Kidney (tissue), 14 donors: ENCODE measurements around the gene IPPK. TPM values are rescaled to one million over a fixed set of nuclear protein-coding genes. Genes with fewer than 3 reads are reported as not detected.

Experiments
- DNase-seq, 5 donors: peaks; one replicate each; pipeline ENCODE4 v3.0.0-alpha.2; 2013 to 2020
- FAIRE-seq: peaks from 2 replicates; lab custom pipeline; 2012; peaks lifted over from hg19 to GRCh38; lab: Jason Lieb, UNC
- H3K27ac ChIP-seq, 2 donors: one replicate each; pipeline ENCODE4 v1.7.0; 2013; ENCODE audit warnings: low read depth in 2 of 2, low read length in 2 of 2, inconsistent platforms in 1 of 2
- H3K27me3 ChIP-seq: one replicate; pipeline ENCODE4 v1.7.1; 2013; ENCODE audit warnings: low read length, inconsistent platforms; ENCODE audit not compliant: control insufficient read depth, insufficient read depth
- H3K36me3 ChIP-seq, 3 donors: one replicate each; pipeline versions ENCODE4 v1.7.0 to v1.7.1; 2013; ENCODE audit warnings: low read length in 3 of 3, control low read depth in 1 of 3, inconsistent platforms in 1 of 3; ENCODE audit not compliant: insufficient read depth in 3 of 3, control insufficient read depth in 2 of 3
- H3K4me1 ChIP-seq, 3 donors: one replicate each; pipeline versions ENCODE4 v1.7.0 to v1.7.1; 2013; ENCODE audit warnings: low read length in 3 of 3, inconsistent platforms in 1 of 3, low read depth in 1 of 3; ENCODE audit not compliant: control insufficient read depth in 2 of 3, insufficient read depth in 2 of 3
- H3K4me3 ChIP-seq, 3 donors: one replicate each; pipeline versions ENCODE4 v1.7.0 to v1.8.1; 2013; ENCODE audit warnings: low read length in 3 of 3, control low read depth in 1 of 3, inconsistent platforms in 1 of 3
- H3K9ac ChIP-seq, 3 donors: one replicate each; pipeline versions ENCODE4 v1.7.0 to v1.7.1; 2013; ENCODE audit warnings: low read length in 3 of 3, control low read depth in 1 of 3, inconsistent platforms in 1 of 3
- H3K9me3 ChIP-seq, 3 donors: one replicate each; pipeline versions ENCODE4 v1.7.0 to v1.7.1; 2013; ENCODE audit warnings: low read length in 3 of 3, control low read depth in 1 of 3, inconsistent platforms in 1 of 3; ENCODE audit not compliant: control insufficient read depth in 2 of 3, insufficient read depth in 1 of 3
- intact Hi-C: fragments of 100-400 bp; cut with DNase I; formaldehyde crosslinking; loops from one replicate; pipeline ENCODE4 v1.11.1; 2022
- polyA plus RNA-seq: library from polyadenylated mRNA; stranded (reverse); fragments of 350-450 nt; fragmentation: Illumina TruSeq; extraction: RNeasy Lipid Tissue Mini Kit (QIAGEN cat#74804); gene quantifications from one replicate; pipeline ENCODE4 v1.2.3, GENCODE V29; 2014; ENCODE audit warnings: low read depth, low replicate concordance; ENCODE audit not compliant: insufficient read depth
- total RNA-seq: library from RNA; stranded (reverse); fragmentation: NEBNext Ultra II Directional; extraction: Animal tissue kit (Norgen Biotek cat#: 25700); gene quantifications from one replicate; pipeline ENCODE4 v1.2.1, GENCODE V29; 2021
- TF ChIP-seq, protein P1 (sequence below): IDR thresholded peaks from 3 replicates; pipeline ENCODE4 v1.5.1; 2012; ENCODE audit warnings: mild to moderate bottlenecking, moderate library complexity, borderline replicate concordance; ENCODE audit not compliant: insufficient read depth; ENCODE audit errors: extremely low read depth
- donor health status: control.
- donor health status: control.
- donor health status: control.
- donor health status: control.
- donor health status: control.
- donor health status: DM: yes; HTN: yes; CAD: no.
- donor health status: Normal renal cell carcinoma (clear cell type).

Gene IPPK
- total and polyA plus RNA-seq, 2 donors from 2014 or later, result 7.3 to 10.2 TPM

DNA sequence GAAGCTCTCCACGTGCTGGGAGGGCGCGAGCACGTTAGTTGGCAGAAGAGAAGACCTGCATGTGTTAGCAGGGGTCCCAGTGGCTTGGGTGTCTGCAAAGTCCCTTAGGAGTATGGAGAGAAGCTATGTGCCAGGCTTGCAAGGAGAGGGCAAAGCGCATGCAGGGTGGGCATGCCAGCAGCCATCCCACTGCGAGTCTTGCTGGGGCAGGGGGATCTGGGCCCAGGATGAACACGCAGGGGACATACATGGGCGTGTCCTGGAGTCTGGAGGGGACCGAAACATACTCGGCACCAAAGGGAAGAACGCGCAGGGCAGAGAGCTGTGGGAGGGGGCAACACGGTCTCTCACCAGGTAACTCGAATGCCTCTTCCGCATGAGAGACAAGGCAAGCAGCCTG is 43.6 kb upstream of the IPPK start:
- DNase-seq (no peak), FAIRE-seq (no peak)

DNA sequence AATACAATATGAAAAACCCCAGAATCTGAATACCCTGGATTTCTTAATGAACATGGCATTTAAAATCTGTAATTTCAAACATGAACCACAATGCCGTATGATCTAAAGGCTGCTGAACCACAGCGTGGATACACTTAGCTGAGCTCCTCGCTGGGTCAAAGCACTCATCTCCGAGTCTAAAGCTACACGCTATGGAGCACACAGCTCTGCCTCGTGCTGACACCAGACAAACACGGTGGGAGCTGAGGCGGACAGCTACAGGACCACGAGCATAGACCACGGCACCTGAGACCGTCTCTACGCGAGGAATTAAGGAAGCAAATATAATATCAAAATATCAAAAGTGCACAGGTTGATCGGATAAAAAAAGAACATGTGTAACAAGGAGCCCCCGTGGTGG is 42.8 kb upstream of the IPPK start:
- Histone ChIP-seq H3K9ac (no peak overlapping the region), H3K4me1 (no peaks in the 10 kb centered on the region), H3K36me3 (peaks cover 0 to 55% (median 40%) of the 10 kb centered on the region in 3 donors), H3K4me3 (no peak overlapping the region), H3K27me3 (no peaks in the 10 kb centered on the region), H3K9me3 (no peaks in the 10 kb centered on the region), H3K27ac (no peak overlapping the region)
- intact Hi-C loops, result no loop called here
- FAIRE-seq (no peak), DNase-seq (no peak)
- TF ChIP-seq, protein P1, sequence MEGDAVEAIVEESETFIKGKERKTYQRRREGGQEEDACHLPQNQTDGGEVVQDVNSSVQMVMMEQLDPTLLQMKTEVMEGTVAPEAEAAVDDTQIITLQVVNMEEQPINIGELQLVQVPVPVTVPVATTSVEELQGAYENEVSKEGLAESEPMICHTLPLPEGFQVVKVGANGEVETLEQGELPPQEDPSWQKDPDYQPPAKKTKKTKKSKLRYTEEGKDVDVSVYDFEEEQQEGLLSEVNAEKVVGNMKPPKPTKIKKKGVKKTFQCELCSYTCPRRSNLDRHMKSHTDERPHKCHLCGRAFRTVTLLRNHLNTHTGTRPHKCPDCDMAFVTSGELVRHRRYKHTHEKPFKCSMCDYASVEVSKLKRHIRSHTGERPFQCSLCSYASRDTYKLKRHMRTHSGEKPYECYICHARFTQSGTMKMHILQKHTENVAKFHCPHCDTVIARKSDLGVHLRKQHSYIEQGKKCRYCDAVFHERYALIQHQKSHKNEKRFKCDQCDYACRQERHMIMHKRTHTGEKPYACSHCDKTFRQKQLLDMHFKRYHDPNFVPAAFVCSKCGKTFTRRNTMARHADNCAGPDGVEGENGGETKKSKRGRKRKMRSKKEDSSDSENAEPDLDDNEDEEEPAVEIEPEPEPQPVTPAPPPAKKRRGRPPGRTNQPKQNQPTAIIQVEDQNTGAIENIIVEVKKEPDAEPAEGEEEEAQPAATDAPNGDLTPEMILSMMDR, result no peak

More for the DNA sequence above, 43.6 kb upstream of the IPPK start:
- TF ChIP-seq, protein P1, result no peak
- intact Hi-C loops, result no loop called here
- H3K27ac ChIP-seq, result no peak overlapping the region
- H3K36me3 ChIP-seq, result peaks cover 0 to 62% (median 41%) of the 10 kb centered on the region in 3 donors
- H3K9ac ChIP-seq, result no peak overlapping the region
- no peak overlapping the region for H3K4me3 ChIP-seq
- no peaks in the 10 kb centered on the region for H3K9me3 ChIP-seq
- no peaks in the 10 kb centered on the region for H3K4me1 ChIP-seq
- no peaks in the 10 kb centered on the region for H3K27me3 ChIP-seq

DNA sequence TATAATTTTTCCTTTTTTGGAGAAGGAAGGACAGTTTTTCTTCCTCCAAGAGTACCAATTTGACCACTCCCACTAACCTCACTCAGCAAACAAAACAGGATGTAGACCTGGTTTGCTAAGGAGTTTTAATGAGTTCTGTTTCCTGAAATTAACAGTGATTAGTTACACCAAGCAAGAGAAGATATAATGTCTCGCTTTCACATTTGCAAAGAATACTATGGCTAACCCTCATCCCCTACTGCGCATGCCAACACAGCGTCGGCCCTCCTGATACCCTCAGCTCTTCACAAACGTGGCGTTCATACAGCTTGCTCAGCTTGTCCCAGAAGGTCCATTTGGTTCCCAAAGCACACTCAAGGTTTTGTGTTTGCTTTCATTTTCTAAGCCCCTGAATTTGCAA is 41.9 kb upstream of the IPPK start:
- Histone ChIP-seq H3K27me3 (no peaks in the 10 kb centered on the region), H3K9ac (no peak overlapping the region), H3K4me3 (no peak overlapping the region), H3K4me1 (no peaks in the 10 kb centered on the region), H3K9me3 (no peaks in the 10 kb centered on the region), H3K36me3 (peaks cover 0 to 46% (median 32%) of the 10 kb centered on the region in 3 donors), H3K27ac (no peak overlapping the region)
- TF ChIP-seq, protein P1, result no peak
- DNase-seq, result no peak
- no peak for FAIRE-seq
- intact Hi-C loops, result no loop called here

DNA sequence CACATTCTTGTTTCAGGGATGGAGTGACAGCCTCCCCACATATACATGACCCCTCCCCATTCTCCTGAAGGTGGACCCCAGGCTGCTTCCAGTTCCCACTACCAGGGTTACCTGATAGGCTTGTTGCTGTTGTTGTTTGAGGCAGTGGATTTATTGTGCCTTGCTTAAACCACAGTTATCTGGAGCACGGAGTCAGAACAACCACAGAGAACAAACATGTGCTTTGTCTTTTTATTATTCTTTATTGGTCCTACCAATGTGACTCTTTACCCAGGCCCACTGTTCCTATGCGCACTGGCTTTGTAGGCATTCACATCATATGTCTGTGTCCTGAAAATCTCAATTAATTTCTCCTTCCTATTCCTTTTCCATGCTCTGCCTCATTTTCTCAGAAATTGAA is 41.2 kb upstream of the IPPK start:
- Histone ChIP-seq H3K36me3 (peaks cover 0 to 43% (median 32%) of the 10 kb centered on the region in 3 donors), H3K4me3 (no peak overlapping the region), H3K9ac (no peak overlapping the region), H3K27ac (no peak overlapping the region), H3K27me3 (no peaks in the 10 kb centered on the region), H3K9me3 (no peaks in the 10 kb centered on the region), H3K4me1 (no peaks in the 10 kb centered on the region)
- DNase-seq, result no peak
- TF ChIP-seq, protein P1, result no peak
- FAIRE-seq, result no peak
- intact Hi-C loops, result no loop called here
